ENCODE data around the gene AQP3. TPM values are rescaled to one million over a fixed set of nuclear protein-coding genes. Genes with fewer than 3 reads are reported as not detected.

Gene AQP3
- total RNA-seq, 4 donors from 2014 or later: 1,484 to 2,988 (median 2,291) TPM

DNA sequence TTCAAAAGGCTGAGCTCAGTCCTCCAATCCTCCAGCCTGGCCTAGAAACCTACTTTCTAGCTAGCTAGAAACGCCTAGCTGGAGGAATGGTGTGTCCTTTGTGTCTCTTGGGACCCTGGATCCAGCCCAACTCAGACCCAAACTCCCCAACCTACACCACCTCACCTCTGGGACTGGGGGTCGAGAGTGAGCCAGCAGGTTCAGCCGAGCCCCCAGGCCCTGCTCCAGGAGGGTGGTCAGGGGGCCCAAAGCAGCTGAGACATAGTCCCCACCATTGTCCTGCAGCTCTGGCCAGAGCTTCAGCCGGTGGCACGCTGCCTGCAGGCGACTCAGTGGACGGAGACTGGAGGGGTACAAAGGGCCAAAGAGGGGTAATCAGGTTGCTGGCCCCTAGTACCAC, 20.1 kb upstream of the AQP3 start:
- no peaks in the 10 kb centered on the region for H3K27me3 ChIP-seq
- no peak overlapping the region for H3K27ac ChIP-seq
- no peak for TF ChIP-seq POLR2A (IDR thresholded peaks at IDR 0.05)
- TF ChIP-seq, protein P1, sequence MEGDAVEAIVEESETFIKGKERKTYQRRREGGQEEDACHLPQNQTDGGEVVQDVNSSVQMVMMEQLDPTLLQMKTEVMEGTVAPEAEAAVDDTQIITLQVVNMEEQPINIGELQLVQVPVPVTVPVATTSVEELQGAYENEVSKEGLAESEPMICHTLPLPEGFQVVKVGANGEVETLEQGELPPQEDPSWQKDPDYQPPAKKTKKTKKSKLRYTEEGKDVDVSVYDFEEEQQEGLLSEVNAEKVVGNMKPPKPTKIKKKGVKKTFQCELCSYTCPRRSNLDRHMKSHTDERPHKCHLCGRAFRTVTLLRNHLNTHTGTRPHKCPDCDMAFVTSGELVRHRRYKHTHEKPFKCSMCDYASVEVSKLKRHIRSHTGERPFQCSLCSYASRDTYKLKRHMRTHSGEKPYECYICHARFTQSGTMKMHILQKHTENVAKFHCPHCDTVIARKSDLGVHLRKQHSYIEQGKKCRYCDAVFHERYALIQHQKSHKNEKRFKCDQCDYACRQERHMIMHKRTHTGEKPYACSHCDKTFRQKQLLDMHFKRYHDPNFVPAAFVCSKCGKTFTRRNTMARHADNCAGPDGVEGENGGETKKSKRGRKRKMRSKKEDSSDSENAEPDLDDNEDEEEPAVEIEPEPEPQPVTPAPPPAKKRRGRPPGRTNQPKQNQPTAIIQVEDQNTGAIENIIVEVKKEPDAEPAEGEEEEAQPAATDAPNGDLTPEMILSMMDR (IDR thresholded peaks at IDR 0.05): no peak
- 88% methylated on average over 5 of the region's 7 CpGs; no CpG with 5 or more reads in 1 of the 2 donors for WGBS, 2 donors
- H3K9me3 ChIP-seq: no peaks in the 10 kb centered on the region
- H3K4me3 ChIP-seq: no peak overlapping the region
- DNase-seq: no peak
- peaks cover 67 to 99% (median 83%) of the 10 kb centered on the region in 3 donors for H3K36me3 ChIP-seq
- peaks cover 0 to 63% (median 17%) of the 10 kb centered on the region in 3 donors for H3K4me1 ChIP-seq
- intact Hi-C loops (cut with DNase I): no loop called here

DNA sequence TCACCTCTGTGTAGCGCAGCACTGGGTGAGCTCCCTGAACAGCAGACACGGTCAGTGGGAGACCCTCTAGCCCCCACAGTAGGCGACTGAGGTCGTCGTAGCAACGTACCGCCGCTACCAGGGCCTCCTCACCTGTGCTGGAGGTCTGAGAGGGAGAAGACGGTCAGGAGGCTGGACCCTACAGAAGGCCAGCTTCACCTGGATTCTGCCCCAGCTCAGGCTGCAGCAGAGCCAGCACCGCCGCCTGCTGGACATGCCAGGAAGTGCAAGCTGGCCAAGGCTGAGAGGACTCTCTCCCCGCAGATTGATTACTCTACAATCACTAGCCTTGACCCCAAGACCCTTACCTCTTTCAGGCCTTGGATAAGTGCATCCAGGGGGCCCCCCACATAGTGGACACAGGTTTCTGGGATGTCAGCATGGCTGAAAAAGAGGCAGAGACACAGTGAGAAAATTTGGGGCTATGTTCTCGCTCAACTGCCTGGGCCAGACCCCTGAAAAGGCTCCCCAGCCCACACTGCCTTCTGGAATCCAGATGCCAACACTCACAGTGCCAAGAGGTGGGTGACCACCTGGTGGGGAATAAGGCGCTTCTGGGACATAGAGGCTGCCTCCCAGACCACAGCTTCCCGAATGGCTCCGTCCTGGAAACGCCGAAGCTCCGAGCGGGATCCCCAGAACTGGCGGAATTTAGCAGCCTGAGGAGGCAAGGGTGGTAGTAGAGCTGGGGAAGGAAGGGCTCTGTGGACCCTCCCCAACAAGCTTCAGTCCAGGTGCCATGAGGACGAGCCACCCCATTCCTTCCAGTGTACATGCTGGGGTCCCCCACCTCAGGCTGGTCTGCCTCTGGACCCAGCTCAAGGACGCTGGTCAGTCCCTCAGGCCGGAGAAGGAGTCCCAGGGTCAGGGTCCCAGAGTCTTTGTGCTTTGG, 19.4 kb upstream of the AQP3 start:
- Histone ChIP-seq H3K36me3 (peaks cover 68 to 100% (median 88%) of the 10 kb centered on the region in 3 donors), H3K4me3 (no peak overlapping the region), H3K4me1 (peaks cover 0 to 63% (median 18%) of the 10 kb centered on the region in 3 donors), H3K27me3 (no peaks in the 10 kb centered on the region), H3K9me3 (no peaks in the 10 kb centered on the region), H3K27ac (peak overlapping the region in 1 of 4 donors; percentile 19)
- TF ChIP-seq, protein P1 (IDR thresholded peaks at IDR 0.05): peak; percentile 88 to 99 (median 98)
- TF ChIP-seq POLR2A (IDR thresholded peaks at IDR 0.05): no peak
- intact Hi-C loops (cut with DNase I): no loop called here
- 50 to 81% methylated on average over 11 to 12 of the region's 24 CpGs for WGBS, 2 donors
- no peak for DNase-seq

DNA sequence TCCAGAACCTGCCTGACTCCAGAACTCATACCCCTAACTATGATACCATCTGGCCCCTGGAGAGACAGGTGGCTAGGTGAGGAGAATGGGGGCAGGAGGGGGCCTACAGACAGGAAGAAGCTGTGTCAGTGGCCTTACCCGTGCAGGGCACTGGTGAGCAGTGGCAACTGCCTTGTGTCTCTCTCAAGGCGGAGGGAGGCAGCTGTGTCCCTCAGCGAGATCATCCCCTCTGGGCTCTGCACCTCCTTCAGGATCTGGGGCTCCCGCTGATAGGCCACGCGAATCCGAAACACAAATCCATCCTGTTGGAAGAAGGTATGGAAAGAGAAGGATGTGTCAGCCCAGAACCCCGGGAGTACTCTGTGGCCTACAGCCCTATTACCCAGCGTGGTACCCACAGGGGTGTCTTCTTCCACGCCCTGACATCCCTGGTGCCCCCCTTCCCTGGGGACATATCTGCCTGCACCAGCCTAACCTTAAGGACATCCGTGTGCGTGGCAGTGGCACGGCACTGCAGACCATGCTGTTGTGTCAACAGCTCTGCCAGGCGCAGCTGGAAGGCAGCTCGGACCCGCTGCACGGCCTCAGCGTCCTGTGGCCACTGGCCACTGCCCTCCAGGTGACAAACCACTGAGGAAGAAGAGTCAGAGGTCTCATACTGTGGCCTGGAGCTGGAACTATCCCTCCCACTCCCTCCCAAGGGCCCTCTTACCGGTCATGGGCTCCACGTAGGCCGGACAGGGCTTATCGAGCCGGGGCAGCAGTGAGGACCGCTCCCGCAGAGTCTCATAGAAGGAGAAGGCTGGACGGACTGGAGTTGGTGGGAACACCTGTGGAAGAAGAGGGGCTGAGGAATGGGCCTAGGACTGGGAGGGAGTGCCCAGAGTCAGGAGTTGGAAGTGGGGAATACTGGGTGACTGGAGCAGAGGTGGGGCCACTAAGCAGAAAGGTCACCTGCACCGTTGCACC, 18.5 kb upstream of the AQP3 start:
- H3K27me3 ChIP-seq: no peaks in the 10 kb centered on the region
- DNase-seq: no peak
- H3K36me3 ChIP-seq: peaks cover 64 to 95% (median 79%) of the 10 kb centered on the region in 3 donors
- intact Hi-C loops (cut with DNase I): no loop called here
- no peak for TF ChIP-seq POLR2A (IDR thresholded peaks at IDR 0.05)
- TF ChIP-seq, protein P1 (IDR thresholded peaks at IDR 0.05): no peak
- H3K9me3 ChIP-seq: no peaks in the 10 kb centered on the region
- H3K27ac ChIP-seq: peak overlapping the region in 1 of 4 donors; percentile 19
- 78 to 87% methylated on average over 4 to 15 of the region's 27 CpGs for WGBS, 2 donors
- H3K4me3 ChIP-seq: no peak overlapping the region
- H3K4me1 ChIP-seq: peaks cover 0 to 63% (median 27%) of the 10 kb centered on the region in 3 donors

DNA sequence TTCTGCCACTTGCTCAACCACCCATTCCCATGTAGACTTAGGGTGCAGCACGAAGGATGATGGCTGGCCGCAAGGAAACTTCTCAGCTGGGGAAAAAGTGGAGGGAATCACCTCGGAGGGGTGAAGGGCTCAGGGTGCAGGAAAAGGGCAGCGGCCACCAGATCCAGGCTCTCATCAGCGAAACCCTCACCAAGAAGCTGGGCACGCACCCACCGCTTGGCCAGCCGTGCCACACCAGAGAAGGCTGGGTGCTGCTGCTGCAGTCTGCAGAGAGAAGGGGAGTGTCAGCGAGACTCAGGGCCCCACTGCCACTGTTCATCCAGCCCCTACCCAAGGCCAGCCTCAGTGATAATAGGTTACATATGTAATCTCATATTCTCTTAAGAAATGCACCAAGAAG, 17.7 kb upstream of the AQP3 start:
- no peaks in the 10 kb centered on the region for H3K27me3 ChIP-seq
- peaks cover 63 to 87% (median 78%) of the 10 kb centered on the region in 3 donors for H3K36me3 ChIP-seq
- 89 to 90% methylated on average over 5 to 7 of the region's 9 CpGs for WGBS, 2 donors
- intact Hi-C loops (cut with DNase I): no loop called here
- no peak overlapping the region for H3K4me3 ChIP-seq
- H3K9me3 ChIP-seq: no peaks in the 10 kb centered on the region
- no peak for DNase-seq
- H3K27ac ChIP-seq: peak overlapping the region in 3 of 4 donors; percentile 74 to 77 (median 75)
- peaks cover 6 to 70% (median 32%) of the 10 kb centered on the region in 3 donors for H3K4me1 ChIP-seq
- TF ChIP-seq, protein P1 (IDR thresholded peaks at IDR 0.05): no peak
- TF ChIP-seq POLR2A (IDR thresholded peaks at IDR 0.05): no peak
